ENCODE results near the gene SPTAN1.
"Not testable (repeated sequence)": the region's sequence is repeated elsewhere in the genome, so short reads cannot be mapped to it uniquely, and the experiment has no call there.

Gene SPTAN1

GRCh38 chr9:128553728-128554127 is 1.3 kb downstream of the SPTAN1 start:
- no peak for DNase-seq

GRCh38 chr9:128554155-128554862 is 1.9 kb downstream of the SPTAN1 start:
- peak; percentile 63 for DNase-seq

- peak; percentile 53 for DNase-seq
Measured at GRCh38 chr9:128555180-128555721, 2.9 kb downstream of the SPTAN1 start.

- no peak for DNase-seq
Measured at GRCh38 chr9:128556276-128556675, 3.9 kb downstream of the SPTAN1 start.

GRCh38 chr9:128556926-128557634 is 4.7 kb downstream of the SPTAN1 start:
- DNase-seq, result no peak

- DNase-seq, result no peak
Measured at GRCh38 chr9:128558431-128559310, 6.3 kb downstream of the SPTAN1 start.

- DNase-seq, result no peak
Measured at GRCh38 chr9:128565578-128565977, 13.2 kb downstream of the SPTAN1 start.

GRCh38 chr9:128568470-128569078 is 16.2 kb downstream of the SPTAN1 start:
- no peak for DNase-seq

GRCh38 chr9:128575469-128575868 is 23.1 kb downstream of the SPTAN1 start:
- no peak for DNase-seq

GRCh38 chr9:128575916-128576315 is 23.5 kb downstream of the SPTAN1 start:
- no peak for DNase-seq

- no peak for DNase-seq
Measured at GRCh38 chr9:128577206-128577605, 24.8 kb downstream of the SPTAN1 start.

- no peak for DNase-seq
Measured at GRCh38 chr9:128579194-128579593, 26.8 kb downstream of the SPTAN1 start.

- no peak for DNase-seq
Measured at GRCh38 chr9:128580731-128581130, 28.3 kb downstream of the SPTAN1 start.

- not testable (repeated sequence) for DNase-seq
Measured at GRCh38 chr9:128585155-128585554, 32.8 kb downstream of the SPTAN1 start.

- DNase-seq, result not testable (repeated sequence)
Measured at GRCh38 chr9:128586934-128587333, 34.5 kb downstream of the SPTAN1 start.

GRCh38 chr9:128587453-128587852 is 35.1 kb downstream of the SPTAN1 start:
- no peak for DNase-seq

- DNase-seq, result no peak
Measured at GRCh38 chr9:128588581-128589233, 36.3 kb downstream of the SPTAN1 start.

- DNase-seq, result no peak
Measured at GRCh38 chr9:128593039-128593438, 40.7 kb downstream of the SPTAN1 start.

- DNase-seq, result no peak
Measured at GRCh38 chr9:128593856-128594255, 41.5 kb downstream of the SPTAN1 start.

- DNase-seq, result no peak
Measured at GRCh38 chr9:128595471-128595870, 43.1 kb downstream of the SPTAN1 start.

GRCh38 chr9:128600099-128600498 is 47.7 kb downstream of the SPTAN1 start:
- no peak for DNase-seq

GRCh38 chr9:128603697-128604096 is 51.3 kb downstream of the SPTAN1 start:
- no peak for DNase-seq
